22Rv1 (cell line): ENCODE results near the gene LHFPL6.

Experiments
- ZFX ChIP-seq: fragments of 450-650 bp; IDR thresholded peaks from 2 replicates; pipeline ENCODE4 v1.6.1; 2017; ENCODE audit warnings: antibody characterized with exemption, borderline replicate concordance
- TF ChIP-seq, protein P1 (sequence below): fragments of 450-650 bp; IDR thresholded peaks from 2 replicates; pipeline ENCODE4 v1.5.1; 2017; ENCODE audit warnings: mild to moderate bottlenecking

DNA sequence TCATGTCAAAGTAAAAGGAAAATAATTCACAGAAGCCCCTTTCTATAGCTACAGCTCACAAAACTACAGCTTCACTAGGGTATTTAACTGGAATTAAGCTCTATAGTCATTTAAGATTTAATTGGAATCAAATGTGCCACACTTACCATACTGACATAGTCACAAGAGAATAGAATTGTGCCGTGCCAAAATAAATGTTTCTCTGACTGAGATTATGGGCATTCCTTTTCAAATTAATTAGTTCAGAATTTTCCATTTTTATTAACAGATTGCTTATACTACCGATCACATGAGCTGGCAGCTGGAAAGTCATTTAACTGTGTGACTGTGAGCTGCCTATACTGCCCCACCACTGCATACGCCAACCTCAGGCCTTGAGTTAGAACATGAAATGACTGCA lies 108.4 kb downstream of the LHFPL6 start:
- TF ChIP-seq, protein P1, sequence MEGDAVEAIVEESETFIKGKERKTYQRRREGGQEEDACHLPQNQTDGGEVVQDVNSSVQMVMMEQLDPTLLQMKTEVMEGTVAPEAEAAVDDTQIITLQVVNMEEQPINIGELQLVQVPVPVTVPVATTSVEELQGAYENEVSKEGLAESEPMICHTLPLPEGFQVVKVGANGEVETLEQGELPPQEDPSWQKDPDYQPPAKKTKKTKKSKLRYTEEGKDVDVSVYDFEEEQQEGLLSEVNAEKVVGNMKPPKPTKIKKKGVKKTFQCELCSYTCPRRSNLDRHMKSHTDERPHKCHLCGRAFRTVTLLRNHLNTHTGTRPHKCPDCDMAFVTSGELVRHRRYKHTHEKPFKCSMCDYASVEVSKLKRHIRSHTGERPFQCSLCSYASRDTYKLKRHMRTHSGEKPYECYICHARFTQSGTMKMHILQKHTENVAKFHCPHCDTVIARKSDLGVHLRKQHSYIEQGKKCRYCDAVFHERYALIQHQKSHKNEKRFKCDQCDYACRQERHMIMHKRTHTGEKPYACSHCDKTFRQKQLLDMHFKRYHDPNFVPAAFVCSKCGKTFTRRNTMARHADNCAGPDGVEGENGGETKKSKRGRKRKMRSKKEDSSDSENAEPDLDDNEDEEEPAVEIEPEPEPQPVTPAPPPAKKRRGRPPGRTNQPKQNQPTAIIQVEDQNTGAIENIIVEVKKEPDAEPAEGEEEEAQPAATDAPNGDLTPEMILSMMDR, result no peak
- TF ChIP-seq ZFX, result no peak
